Ishikawa (cell line): ENCODE measurements around the gene PTPN22.

Experiments
- CEBPB ChIP-seq: IDR thresholded peaks from 2 replicates; pipeline ENCODE4 v1.6.1; 2012
- CREB1 ChIP-seq: IDR thresholded peaks from 2 replicates; pipeline ENCODE4 v1.6.1; 2012; ENCODE audit warnings: low read depth
- EGR1 ChIP-seq: IDR thresholded peaks from 2 replicates; pipeline ENCODE4 v1.6.1; 2012
- EP300 ChIP-seq: IDR thresholded peaks from 2 replicates; pipeline ENCODE4 v1.6.1; 2012; ENCODE audit warnings: borderline replicate concordance
- FOXM1 ChIP-seq: IDR thresholded peaks from 2 replicates; pipeline ENCODE4 v1.6.1; 2012; ENCODE audit warnings: low read depth, borderline replicate concordance
- MAX ChIP-seq: IDR thresholded peaks from 2 replicates; pipeline ENCODE4 v1.6.1; 2012
- NFIC ChIP-seq: IDR thresholded peaks from 2 replicates; pipeline ENCODE4 v1.6.1; 2012
- RAD21 ChIP-seq: IDR thresholded peaks from 2 replicates; pipeline ENCODE4 v1.6.1; 2012; ENCODE audit warnings: low read depth
- REST ChIP-seq: IDR thresholded peaks from 2 replicates; pipeline ENCODE4 v1.6.1; 2012; ENCODE audit warnings: low read depth, mild to moderate bottlenecking
- TAF1 ChIP-seq: IDR thresholded peaks from 2 replicates; pipeline ENCODE4 v1.6.1; 2012; ENCODE audit warnings: low read depth, mild to moderate bottlenecking
- TCF12 ChIP-seq: IDR thresholded peaks from 2 replicates; pipeline ENCODE4 v1.6.1; 2012; ENCODE audit warnings: low read depth
- TEAD4 ChIP-seq: IDR thresholded peaks from 2 replicates; pipeline ENCODE4 v1.6.1; 2012
- USF1 ChIP-seq: IDR thresholded peaks from 2 replicates; pipeline ENCODE4 v1.6.1; 2012
- YY1 ChIP-seq: IDR thresholded peaks from 2 replicates; pipeline ENCODE4 v1.6.1; 2012; ENCODE audit warnings: low read depth
- ZBTB7A ChIP-seq: IDR thresholded peaks from 2 replicates; pipeline ENCODE4 v1.6.1; 2012; ENCODE audit warnings: low read depth

The PTPN22 gene

GRCh38 chr1:113782406-113782805, 89.1 kb downstream of the PTPN22 start:
- TF ChIP-seq CREB1 (no peak), TCF12 (no peak), FOXM1 (no peak), RAD21 (no peak), REST (no peak), YY1 (no peak), TEAD4 (no peak), ZBTB7A (no peak), EGR1 (no peak), USF1 (no peak), NFIC (no peak), CEBPB (no peak), EP300 (no peak), MAX (no peak)

GRCh38 chr1:113780374-113781146, 91.0 kb downstream of the PTPN22 start:
- TF ChIP-seq NFIC, result no peak
- TF ChIP-seq RAD21, result no peak
- TF ChIP-seq MAX, result no peak
- TF ChIP-seq CEBPB, result no peak
- TF ChIP-seq TCF12, result no peak
- no peak for TF ChIP-seq ZBTB7A
- no peak for TF ChIP-seq TAF1
- TF ChIP-seq CREB1, result no peak
- TF ChIP-seq USF1, result no peak
- no peak for TF ChIP-seq EGR1
- no peak for TF ChIP-seq REST
- TF ChIP-seq YY1, result no peak
- no peak for TF ChIP-seq TEAD4
- no peak for TF ChIP-seq EP300
- no peak for TF ChIP-seq FOXM1

GRCh38 chr1:113779542-113779941, 92.0 kb downstream of the PTPN22 start:
- TF ChIP-seq CREB1, result no peak
- no peak for TF ChIP-seq USF1
- TF ChIP-seq ZBTB7A, result no peak
- no peak for TF ChIP-seq REST
- no peak for TF ChIP-seq CEBPB

GRCh38 chr1:113777561-113777960, 94.0 kb downstream of the PTPN22 start:
- TF ChIP-seq RAD21 (no peak), ZBTB7A (no peak), TEAD4 (no peak), MAX (no peak), NFIC (no peak), YY1 (no peak), TCF12 (no peak), FOXM1 (no peak), CEBPB (no peak), REST (no peak), EP300 (no peak)
